Measurements from ENCODE around the gene LSAMP. TPM values are rescaled to one million over a fixed set of nuclear protein-coding genes. Genes with fewer than 3 reads are reported as not detected.

LSAMP gene
- total RNA-seq, 1 experiment from 2014 or later = 5.7 TPM

- TF ChIP-seq TEAD4 (CRISPR knock-in tag; IDR thresholded peaks at IDR 0.05) (no peak), ATF6 (CRISPR knock-in tag; IDR thresholded peaks at IDR 0.05) (no peak), RELA (CRISPR knock-in tag; IDR thresholded peaks at IDR 0.05; ENCODE audit: borderline replicate concordance) (no peak), TP53 (CRISPR knock-in tag; IDR thresholded peaks at IDR 0.05) (no peak), ZBTB21 (CRISPR knock-in tag; IDR thresholded peaks at IDR 0.05; ENCODE audit: borderline replicate concordance) (no peak), AFF4 (CRISPR knock-in tag; IDR thresholded peaks at IDR 0.05; ENCODE audit: borderline replicate concordance) (no peak), TCF7 (CRISPR knock-in tag; IDR thresholded peaks at IDR 0.05; ENCODE audit: low read depth) (no peak), ZNF671 (CRISPR knock-in tag; IDR thresholded peaks at IDR 0.05) (no peak)
Measured at GRCh38 chr3:116114586-116114985, 330.7 kb downstream of the LSAMP start (continued).

GRCh38 chr3:116112696-116113095 lies 332.6 kb downstream of the LSAMP start:
- no peak overlapping the region for H3K4me3 Mint-ChIP-seq
- no peak for ATAC-seq

More at GRCh38 chr3:116112696-116113095, 332.6 kb downstream of the LSAMP start:
- H3K9me3 Mint-ChIP-seq = no peaks in the 10 kb centered on the region
- no peaks in the 10 kb centered on the region; the same call in 1 of the 2 replicates for H3K27me3 Mint-ChIP-seq (ENCODE audit: low read depth)
- ChIA-PET POLR2A (no interaction called here), CTCF (no interaction called here)
- TF ChIP-seq ZNF232 (CRISPR knock-in tag; IDR thresholded peaks at IDR 0.05) = no peak
- no peak for TF ChIP-seq GRHL2 (CRISPR knock-in tag; IDR thresholded peaks at IDR 0.05; ENCODE audit: insufficient replicate concordance, severe bottlenecking)
- no peak for TF ChIP-seq TEAD1 (CRISPR knock-in tag; IDR thresholded peaks at IDR 0.05)
- no peak for TF ChIP-seq MXD4 (CRISPR knock-in tag; IDR thresholded peaks at IDR 0.05; ENCODE audit: borderline replicate concordance)
- no peak for TF ChIP-seq RORB (CRISPR knock-in tag; IDR thresholded peaks at IDR 0.05)
- no peak for TF ChIP-seq ZNF121 (CRISPR knock-in tag; IDR thresholded peaks at IDR 0.05)
- TF ChIP-seq ETV6 (CRISPR knock-in tag; IDR thresholded peaks at IDR 0.05) = no peak
- no peak for TF ChIP-seq PRRX2 (CRISPR knock-in tag; IDR thresholded peaks at IDR 0.05)
- TF ChIP-seq NR1H2 (CRISPR knock-in tag; IDR thresholded peaks at IDR 0.05) = no peak
- TF ChIP-seq AFF4 (CRISPR knock-in tag; IDR thresholded peaks at IDR 0.05; ENCODE audit: borderline replicate concordance) = no peak
- TF ChIP-seq E2F1 (CRISPR knock-in tag; IDR thresholded peaks at IDR 0.05) = no peak
- no peaks in the 10 kb centered on the region; the same call in 1 of the 2 replicates for H3K36me3 Mint-ChIP-seq
- no peak for DNase-seq (ENCODE audit: low spot score)
- H3K27ac Mint-ChIP-seq = no peak overlapping the region
- H3K4me1 Mint-ChIP-seq = peaks cover 55% of the 10 kb centered on the region
